NT2/D1 (cell line): ENCODE data around the gene THEMIS2.

ENCODE experiments used
- DNase-seq: peaks from one replicate; pipeline ENCODE4 v3.0.0-alpha.2; 2011; ENCODE audit warnings: low read depth, low spot score
- H3K27me3 ChIP-seq: 2 replicates; pipeline ENCODE4 v1.6.0; 2011; ENCODE audit warnings: mild to moderate bottlenecking; ENCODE audit not compliant: insufficient read length, insufficient read depth
- H3K36me3 ChIP-seq: 2 replicates; pipeline ENCODE4 v1.6.1; 2011; ENCODE audit warnings: mild to moderate bottlenecking, low read length, mixed read lengths; ENCODE audit not compliant: insufficient read depth, insufficient read length
- H3K4me1 ChIP-seq: 2 replicates; pipeline ENCODE4 v1.5.1; 2011; ENCODE audit not compliant: insufficient read depth, insufficient read length
- H3K4me3 ChIP-seq: 2 replicates; pipeline ENCODE4 v1.5.1; 2011; ENCODE audit warnings: low read depth; ENCODE audit not compliant: insufficient read length
- H3K9ac ChIP-seq: 2 replicates; pipeline ENCODE4 v1.6.0; 2011; ENCODE audit warnings: low read depth; ENCODE audit not compliant: insufficient read length
- H3K9me3 ChIP-seq: 2 replicates; pipeline ENCODE4 v1.5.1; 2011; ENCODE audit warnings: mild to moderate bottlenecking, low read length; ENCODE audit not compliant: insufficient read depth
- SUZ12 ChIP-seq: IDR thresholded peaks from 2 replicates; pipeline ENCODE4 v1.6.1; 2011; ENCODE audit not compliant: insufficient read length, insufficient read depth; ENCODE audit errors: extremely low read depth
- YY1 ChIP-seq: IDR thresholded peaks from 2 replicates; pipeline ENCODE4 v1.6.1; 2011; ENCODE audit not compliant: insufficient read length, insufficient read depth
- ZNF274 ChIP-seq: IDR thresholded peaks from 2 replicates; pipeline ENCODE4 v1.6.1; 2011; ENCODE audit warnings: mild to moderate bottlenecking, low read depth, low read length

The THEMIS2 gene

GRCh38 chr1:27887215-27888021 lies 15.1 kb downstream of the THEMIS2 start:
- H3K36me3 ChIP-seq, result peaks cover 69% of the 10 kb centered on the region
- H3K4me3 ChIP-seq, result no peak overlapping the region
- DNase-seq, result no peak
- H3K27me3 ChIP-seq, result no peaks in the 10 kb centered on the region
- TF ChIP-seq YY1 (no peak), SUZ12 (no peak), ZNF274 (no peak)
- no peak overlapping the region for H3K9ac ChIP-seq
- no peaks in the 10 kb centered on the region for H3K9me3 ChIP-seq
- peaks cover 7% of the 10 kb centered on the region for H3K4me1 ChIP-seq

GRCh38 chr1:27889506-27889905 lies 17.2 kb downstream of the THEMIS2 start:
- Histone ChIP-seq H3K9ac (no peak overlapping the region), H3K4me3 (no peak overlapping the region), H3K27me3 (no peaks in the 10 kb centered on the region), H3K4me1 (peaks cover 7% of the 10 kb centered on the region), H3K36me3 (peaks cover 72% of the 10 kb centered on the region), H3K9me3 (no peaks in the 10 kb centered on the region)
- no peak for DNase-seq
- TF ChIP-seq YY1 (no peak), SUZ12 (no peak), ZNF274 (no peak)

- DNase-seq, result no peak
- no peaks in the 10 kb centered on the region for H3K27me3 ChIP-seq
- H3K4me1 ChIP-seq, result no peaks in the 10 kb centered on the region
- peaks cover 79% of the 10 kb centered on the region for H3K36me3 ChIP-seq
- H3K4me3 ChIP-seq, result no peak overlapping the region
- H3K9ac ChIP-seq, result no peak overlapping the region
- H3K9me3 ChIP-seq, result no peaks in the 10 kb centered on the region
- TF ChIP-seq ZNF274 (no peak), SUZ12 (no peak)
Observed at GRCh38 chr1:27891196-27891889, 19.0 kb downstream of the THEMIS2 start.

- Histone ChIP-seq H3K4me3 (no peak overlapping the region), H3K4me1 (no peaks in the 10 kb centered on the region), H3K27me3 (no peaks in the 10 kb centered on the region), H3K9ac (no peak overlapping the region), H3K36me3 (peaks cover 83% of the 10 kb centered on the region), H3K9me3 (no peaks in the 10 kb centered on the region)
- DNase-seq, result no peak
- TF ChIP-seq ZNF274, result no peak
- TF ChIP-seq YY1, result no peak
- no peak for TF ChIP-seq SUZ12
Observed at GRCh38 chr1:27894521-27894920, 22.2 kb downstream of the THEMIS2 start.

GRCh38 chr1:27906759-27907158 lies 34.4 kb downstream of the THEMIS2 start:
- Histone ChIP-seq H3K36me3 (peaks cover 96% of the 10 kb centered on the region), H3K4me1 (no peaks in the 10 kb centered on the region), H3K4me3 (no peak overlapping the region), H3K27me3 (no peaks in the 10 kb centered on the region), H3K9ac (no peak overlapping the region), H3K9me3 (no peaks in the 10 kb centered on the region)
- DNase-seq, result no peak
- TF ChIP-seq YY1, result no peak
- TF ChIP-seq ZNF274, result no peak
- no peak for TF ChIP-seq SUZ12

- no peaks in the 10 kb centered on the region for H3K4me1 ChIP-seq
- no peak overlapping the region for H3K4me3 ChIP-seq
- H3K9me3 ChIP-seq, result peaks cover 8% of the 10 kb centered on the region
- TF ChIP-seq SUZ12 (no peak), YY1 (no peak), ZNF274 (no peak)
- H3K27me3 ChIP-seq, result peaks cover 10% of the 10 kb centered on the region
- peak overlapping the region; percentile 14 for H3K9ac ChIP-seq
- no peak for DNase-seq
- peaks cover 56% of the 10 kb centered on the region for H3K36me3 ChIP-seq
Observed at GRCh38 chr1:27912429-27912828, 40.1 kb downstream of the THEMIS2 start.

GRCh38 chr1:27915082-27915575 lies 42.8 kb downstream of the THEMIS2 start:
- Histone ChIP-seq H3K4me3 (no peak overlapping the region), H3K36me3 (peaks cover 30% of the 10 kb centered on the region), H3K9me3 (peaks cover 8% of the 10 kb centered on the region), H3K9ac (no peak overlapping the region), H3K4me1 (no peaks in the 10 kb centered on the region), H3K27me3 (peaks cover 12% of the 10 kb centered on the region)
- DNase-seq, result no peak
- TF ChIP-seq ZNF274 (no peak), YY1 (no peak), SUZ12 (no peak)
